Heart right ventricle (tissue), 16 donors: ENCODE results near the gene EFCAB12. TPM values are rescaled to one million over a fixed set of nuclear protein-coding genes. Genes with fewer than 3 reads are reported as not detected.

Experiments
- ATAC-seq, 8 donors: fragments of 200-7000 bp; cut with Tn5 transposase; one replicate each; pipeline ENCODE4 v1.9.1; 2020; ENCODE audit warnings: mild to moderate bottlenecking in 8 of 8, moderate library complexity in 8 of 8, moderate number of reproducible peaks in 1 of 8
- DNase-seq, 2 donors: peaks; one replicate each; pipeline ENCODE4 v3.0.0-alpha.2; 2020
- H3K27ac ChIP-seq, 10 donors: fragments of 200-600 bp; sonication (generic) in 2 of 10; one replicate each; pipeline versions ENCODE4 v1.5.0 to v1.8.0; 2020 to 2022; ENCODE audit warnings: mild to moderate bottlenecking in 3 of 10
- H3K27me3 ChIP-seq, 7 donors: fragments of 200-600 bp; one replicate each; pipeline ENCODE4 v1.8.0; 2021 to 2022; ENCODE audit warnings: mild to moderate bottlenecking in 2 of 7
- H3K36me3 ChIP-seq, 9 donors: fragments of 200-600 bp; sonication (generic) in 1 of 9; one replicate each; pipeline versions ENCODE4 v1.5.0 to v1.8.0; 2020 to 2022; ENCODE audit warnings: mild to moderate bottlenecking in 2 of 9
- H3K4me1 ChIP-seq, 9 donors: fragments of 200-600 bp; sonication (generic) in 1 of 9; one replicate each; pipeline versions ENCODE4 v1.5.0 to v1.8.0; 2020 to 2022; ENCODE audit warnings: mild to moderate bottlenecking in 4 of 9
- H3K4me3 ChIP-seq, 10 donors: fragments of 200-600 bp; sonication (generic) in 2 of 10; one replicate each; pipeline versions ENCODE4 v1.5.0 to v1.8.0; 2020 to 2022; ENCODE audit warnings: mild to moderate bottlenecking in 7 of 10, moderate library complexity in 2 of 10
- H3K9me3 ChIP-seq, 11 donors: fragments of 200-600 bp in 10 of 11; sonication (generic) in 2 of 11; one replicate each; pipeline versions ENCODE4 v1.5.0 to v1.8.0; 2013 to 2022; ENCODE audit warnings: mild to moderate bottlenecking in 2 of 11, control low read depth in 1 of 11, moderate library complexity in 1 of 11
- WGBS, 2 donors: extraction: QIAGEN DNeasy Blood & Tissue Kit; methylation state at CpG; one replicate each; pipeline ENCODE4 v1.1.7; 2013; ENCODE audit warnings: inconsistent platforms in 1 of 2; 5-methylcytosine and 5-hydroxymethylcytosine counted together
- intact Hi-C, 10 donors: fragments of 100-400 bp; cut with DNase I; formaldehyde crosslinking; loops; one replicate each; pipeline versions ENCODE4 v1.11.1 to v1.14.2; 2022
- polyA plus RNA-seq, 2 donors: library from polyadenylated mRNA; stranded (reverse); fragments of 200-250 nt; gene quantifications; one replicate each; pipeline ENCODE4 v1.2.3, GENCODE V29; 2013
- total RNA-seq, 10 donors: library from RNA; stranded (reverse); fragmentation: NEBNext Ultra II Directional in 3 of 10; extraction: Animal tissue kit (Norgen Biotek cat#: 25700) in 3 of 10; gene quantifications; one replicate each; pipeline versions ENCODE4 v1.2.1 to v1.2.4, GENCODE V29; 2021 to 2023
- TF ChIP-seq, protein P1 (sequence below), 9 donors: fragments of 200-600 bp; sonication (generic) in 2 of 9; IDR thresholded peaks; one replicate each; pipeline versions ENCODE4 v1.5.0 to v1.8.0; 2021 to 2022; ENCODE audit warnings: antibody characterized with exemption in 9 of 9, mild to moderate bottlenecking in 5 of 9, moderate library complexity in 1 of 9
- donor health status: Arrhythmogenic right ventricular cardiomyopathy.
- donor health status: ischemic (EF 13 %, LVEDD 7.1; RV severe dilation, severe dysfunction).
- donor health status: healthy with polysubstance abuse.
- donor health status: DM: no; HTN: yes; CAD: no.
- donor health status: DM: no; HTN: no; CAD: no.
- donor health status: ischemic (EF 25% LVEDD 6.9; RV normal size, moderate dysfunction).
- donor health status: ischemic (EF 25% LVEDD 5.7; RV mildly dilated, moderate dysfunction).
- donor health status: healthy.
- donor health status: DM: yes; HTN: yes; CAD: no.
- donor health status: Ischemic cardiomyopathy.
- donor health status: ischemic (EF 35%, LVEDD 5.7; RV mildly dilated, moderate dysfunction).
- donor health status: nonischemic (EF 11% LVEDD 7.7; RV severe dilation, severe dysfunction).
- donor health status: DM: yes; HTN: yes; CAD: no.
- donor health status: PGD.
- donor health status: ischemic (EF 29% LVEDD 5.4; RV normal size, mild dysfunction).
- donor health status: nonischemic (EF 23%, LVEDD 6.1; RV moderate dilation, normal function).

Gene EFCAB12
- total and polyA plus RNA-seq, 12 donors: 0.10 to 0.23 (median 0.15) TPM; not detected in 7

DNA sequence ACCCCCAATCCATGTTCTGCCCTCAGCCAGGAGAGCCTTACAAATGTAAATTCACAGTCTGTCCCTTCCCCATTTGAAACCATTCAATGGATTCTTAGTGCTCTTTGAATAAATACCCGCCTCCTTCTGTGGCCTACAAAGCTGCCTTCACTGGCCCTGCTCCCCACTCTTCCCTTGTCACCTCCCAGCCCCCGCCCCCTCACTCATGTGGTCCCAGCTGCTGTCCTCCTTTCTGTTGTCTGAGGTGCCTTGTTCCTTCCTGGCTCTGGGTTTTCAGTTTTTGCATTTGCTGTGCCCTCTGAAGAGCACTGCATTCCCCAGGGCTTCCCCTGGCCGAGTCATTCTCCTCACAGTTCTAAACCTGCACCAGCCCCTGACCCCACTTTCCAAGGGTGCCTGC is 3.2 kb downstream of the EFCAB12 start:
- Histone ChIP-seq H3K4me3 (no peak overlapping the region), H3K27me3 (no peaks in the 10 kb centered on the region), H3K36me3 (peaks cover 0 to 7% (median 0%) of the 10 kb centered on the region in 9 donors), H3K27ac (no peak overlapping the region), H3K9me3 (no peaks in the 10 kb centered on the region), H3K4me1 (peaks cover 0 to 18% (median 13%) of the 10 kb centered on the region in 9 donors)
- ATAC-seq (no peak), DNase-seq (no peak)
- 81 to 83% methylated on average over 3 of the region's 3 CpGs for WGBS, 2 donors
- TF ChIP-seq, protein P1, sequence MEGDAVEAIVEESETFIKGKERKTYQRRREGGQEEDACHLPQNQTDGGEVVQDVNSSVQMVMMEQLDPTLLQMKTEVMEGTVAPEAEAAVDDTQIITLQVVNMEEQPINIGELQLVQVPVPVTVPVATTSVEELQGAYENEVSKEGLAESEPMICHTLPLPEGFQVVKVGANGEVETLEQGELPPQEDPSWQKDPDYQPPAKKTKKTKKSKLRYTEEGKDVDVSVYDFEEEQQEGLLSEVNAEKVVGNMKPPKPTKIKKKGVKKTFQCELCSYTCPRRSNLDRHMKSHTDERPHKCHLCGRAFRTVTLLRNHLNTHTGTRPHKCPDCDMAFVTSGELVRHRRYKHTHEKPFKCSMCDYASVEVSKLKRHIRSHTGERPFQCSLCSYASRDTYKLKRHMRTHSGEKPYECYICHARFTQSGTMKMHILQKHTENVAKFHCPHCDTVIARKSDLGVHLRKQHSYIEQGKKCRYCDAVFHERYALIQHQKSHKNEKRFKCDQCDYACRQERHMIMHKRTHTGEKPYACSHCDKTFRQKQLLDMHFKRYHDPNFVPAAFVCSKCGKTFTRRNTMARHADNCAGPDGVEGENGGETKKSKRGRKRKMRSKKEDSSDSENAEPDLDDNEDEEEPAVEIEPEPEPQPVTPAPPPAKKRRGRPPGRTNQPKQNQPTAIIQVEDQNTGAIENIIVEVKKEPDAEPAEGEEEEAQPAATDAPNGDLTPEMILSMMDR (IDR thresholded peaks at IDR 0.05): no peak
- intact Hi-C loops: no loop called here

DNA sequence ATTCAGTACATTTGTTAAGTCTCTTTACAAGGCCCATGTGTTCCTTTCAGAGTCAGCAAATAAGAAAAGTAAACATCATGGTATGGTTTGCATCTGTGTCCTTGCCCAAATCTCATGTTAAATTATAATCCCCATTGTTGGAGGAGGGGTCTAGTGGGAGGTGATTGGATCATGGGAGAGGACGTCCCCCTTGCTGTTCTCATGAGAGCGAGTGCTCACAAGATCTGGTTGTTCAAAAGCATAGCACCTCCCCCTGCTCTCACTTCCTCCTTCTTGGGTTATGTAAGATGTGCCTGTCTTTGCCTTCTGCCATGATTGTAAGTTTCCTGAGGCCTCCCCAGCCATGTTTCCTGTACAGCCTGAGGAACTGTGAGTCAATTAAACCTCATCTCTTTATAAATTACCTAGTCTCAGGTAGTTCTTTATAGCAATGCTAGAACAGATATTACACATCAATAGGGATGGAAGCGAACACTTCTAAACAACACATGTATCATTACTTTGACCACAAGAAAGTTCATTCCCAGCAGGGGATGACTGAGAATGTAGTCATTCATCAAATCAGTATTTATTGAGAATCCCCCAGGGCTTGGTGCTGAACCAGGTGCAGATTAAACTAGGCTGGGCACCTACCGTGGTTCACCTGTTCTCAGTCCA is 4.1 kb downstream of the EFCAB12 start:
- no peak overlapping the region for H3K4me3 ChIP-seq
- H3K27me3 ChIP-seq: no peaks in the 10 kb centered on the region
- H3K27ac ChIP-seq: no peak overlapping the region
- WGBS, 2 donors: 80 to 83% methylated on average over 4 of the region's 4 CpGs
- H3K36me3 ChIP-seq: no peaks in the 10 kb centered on the region
- no peak for DNase-seq
- intact Hi-C loops: no loop called here
- peaks cover 0 to 18% (median 13%) of the 10 kb centered on the region in 9 donors for H3K4me1 ChIP-seq
- ATAC-seq: no peak
- no peaks in the 10 kb centered on the region for H3K9me3 ChIP-seq
- TF ChIP-seq, protein P1 (IDR thresholded peaks at IDR 0.05): no peak

DNA sequence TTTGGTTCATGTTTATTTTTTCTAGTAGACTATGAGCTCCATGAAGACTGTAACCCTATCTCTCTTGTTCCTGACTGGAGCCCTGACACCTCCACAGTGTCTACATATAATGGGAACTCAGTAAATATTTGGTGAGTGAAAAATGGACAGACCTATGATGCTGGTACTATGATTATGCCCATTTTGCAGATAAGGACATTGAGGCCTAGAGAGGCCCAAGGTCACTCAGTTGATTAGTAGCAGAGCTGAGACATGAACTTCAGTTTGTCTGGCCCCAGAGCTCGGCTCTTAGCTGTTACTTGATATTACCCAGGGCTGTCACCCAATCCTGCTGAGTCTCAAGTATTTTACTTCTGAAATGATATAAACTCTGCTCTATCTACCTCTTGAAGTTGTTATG is 5.5 kb downstream of the EFCAB12 start:
- Histone ChIP-seq H3K27me3 (no peaks in the 10 kb centered on the region), H3K36me3 (no peaks in the 10 kb centered on the region), H3K27ac (no peak overlapping the region), H3K4me1 (peaks cover 3 to 17% (median 7%) of the 10 kb centered on the region in 9 donors), H3K9me3 (no peaks in the 10 kb centered on the region), H3K4me3 (no peak overlapping the region)
- ATAC-seq (no peak), DNase-seq (no peak)
- intact Hi-C loops: no loop called here
- WGBS, 2 donors: 83 to 92% methylated on average over 1 of the region's 1 CpG
- TF ChIP-seq, protein P1 (IDR thresholded peaks at IDR 0.05): no peak

DNA sequence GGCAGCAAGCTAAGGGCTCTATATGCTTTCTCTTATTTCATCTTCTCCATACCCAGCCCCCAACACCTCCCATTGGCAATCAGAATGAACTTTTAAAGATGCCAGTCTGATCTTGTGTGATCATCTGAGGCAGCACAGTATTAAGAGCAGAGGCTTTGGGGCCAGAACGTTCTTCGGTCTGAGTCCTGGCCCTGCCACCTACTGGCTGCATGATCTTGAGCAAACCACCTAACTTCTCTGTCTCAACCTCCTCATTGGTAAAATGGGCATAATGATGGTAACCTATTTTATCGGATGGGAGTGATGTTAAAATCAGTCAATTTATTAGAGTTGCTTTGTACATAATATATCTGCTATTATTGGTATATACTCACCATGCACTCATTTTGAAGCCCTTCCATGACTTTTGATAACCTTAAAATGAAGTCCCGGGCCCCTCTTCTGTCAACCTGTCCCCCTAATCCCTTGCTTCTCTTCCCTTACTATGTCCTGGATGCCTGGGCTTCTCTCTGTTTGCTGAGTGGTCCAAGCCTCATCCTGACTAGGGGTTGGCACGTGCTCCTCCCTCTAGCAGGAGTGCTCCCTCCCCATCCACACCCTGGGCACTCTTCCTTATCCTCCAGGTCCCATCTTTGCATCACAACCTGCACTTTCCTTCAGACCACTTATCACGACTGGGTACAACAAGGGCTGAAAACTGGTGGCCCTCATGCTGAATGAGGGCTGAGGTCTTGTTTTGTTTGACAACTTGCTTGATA is 6.3 kb downstream of the EFCAB12 start:
- intact Hi-C loops: no loop called here

More for the DNA sequence above, 6.3 kb downstream of the EFCAB12 start:
- no peaks in the 10 kb centered on the region for H3K36me3 ChIP-seq
- H3K4me3 ChIP-seq: no peak overlapping the region
- H3K27me3 ChIP-seq: no peaks in the 10 kb centered on the region
- ATAC-seq (no peak), DNase-seq (no peak)
- H3K4me1 ChIP-seq: peaks cover 0 to 18% (median 8%) of the 10 kb centered on the region in 9 donors
- no peaks in the 10 kb centered on the region for H3K9me3 ChIP-seq
- no peak overlapping the region for H3K27ac ChIP-seq
- 78 to 80% methylated on average over 6 of the region's 6 CpGs for WGBS, 2 donors
- TF ChIP-seq, protein P1 (IDR thresholded peaks at IDR 0.05): no peak
